Measurements from ENCODE around the gene IL31. TPM values are rescaled to one million over a fixed set of nuclear protein-coding genes. Genes with fewer than 3 reads are reported as not detected.

IL31 gene
- total and polyA plus RNA-seq, 4 donors: not detected

Small RNA genes within 50 kb of the gene (small RNA-seq; reads per million reads assigned to genes)
- 0.33 reads per million, percentile 34 among the genes with 10 or more reads in this experiment for gene DIABLO

Other genes starting within 250 kb of the IL31 start
- 1 to 10 TPM; 5.9 to 8.3 TPM for gene BCL7A, start 152.3 kb downstream of the IL31 start, total RNA-seq
- 1 to 10 TPM; 3.5 to 4.0 TPM for gene BCL7A, start 152.3 kb downstream of the IL31 start, polyA plus RNA-seq
- gene MLXIP, start 95.5 kb downstream of the IL31 start, total RNA-seq: 10 to 100 TPM; 10.6 to 19.5 TPM
- 10 to 100 TPM; 10.6 to 11.4 TPM for gene MLXIP, start 95.5 kb downstream of the IL31 start, polyA plus RNA-seq
- gene LRRC43, start 8.9 kb upstream of the IL31 start, total RNA-seq: under 1 TPM in 1 of 2 donors, not detected in 1; 0.67 TPM
- under 1 TPM; 0.03 to 0.13 TPM for gene LRRC43, start 8.9 kb upstream of the IL31 start, polyA plus RNA-seq
- gene B3GNT4, start 29.5 kb upstream of the IL31 start, total RNA-seq: not detected
- under 1 TPM; 0.14 to 0.43 TPM for gene B3GNT4, start 29.5 kb upstream of the IL31 start, polyA plus RNA-seq
- 10 to 100 TPM; 20.4 to 27.4 TPM for gene DIABLO, start 51.8 kb upstream of the IL31 start, total RNA-seq
- 10 to 100 TPM; 29.5 to 34.4 TPM for gene DIABLO, start 51.8 kb upstream of the IL31 start, polyA plus RNA-seq
- gene VPS33A, start 92.3 kb upstream of the IL31 start, total RNA-seq: 10 to 100 TPM; 12.2 to 14.9 TPM
- 1 to 10 TPM; 6.4 to 7.8 TPM for gene VPS33A, start 92.3 kb upstream of the IL31 start, polyA plus RNA-seq
- 10 to 100 TPM; 19.9 to 41.9 TPM for gene CLIP1, start 248.4 kb upstream of the IL31 start, total RNA-seq
- 10 to 100 TPM; 13.0 to 32.2 TPM for gene CLIP1, start 248.4 kb upstream of the IL31 start, polyA plus RNA-seq

All from liver (tissue), 5 donors.